HG03060 (cell line): ENCODE data around the gene FYN.

Experiments used
- ATAC-seq: cut with Tn5 transposase; IDR thresholded peaks from one replicate; pipeline ENCODE4 v1.9.1; 2021; ENCODE audit warnings: low read depth, moderate number of reproducible peaks; ENCODE audit not compliant: unreplicated experiment

The FYN gene

GRCh38 chr6:111884068-111884467 is 10.8 kb upstream of the FYN start:
- ATAC-seq: no peak

GRCh38 chr6:111880181-111880888 is 7.1 kb upstream of the FYN start:
- ATAC-seq: no peak

GRCh38 chr6:111875741-111876140 is 2.5 kb upstream of the FYN start:
- ATAC-seq: no peak

- ATAC-seq: no peak
Observed at GRCh38 chr6:111874025-111874415, 768 bp upstream of the FYN start.

GRCh38 chr6:111872401-111873177 is 663 bp downstream of the FYN start:
- no peak for ATAC-seq

- ATAC-seq: no peak
Observed at GRCh38 chr6:111871725-111872400, 1.4 kb downstream of the FYN start.

GRCh38 chr6:111871207-111871606 is 2.0 kb downstream of the FYN start:
- no peak for ATAC-seq

GRCh38 chr6:111870742-111871064 is 2.5 kb downstream of the FYN start:
- ATAC-seq: no peak

- no peak for ATAC-seq
Observed at GRCh38 chr6:111870051-111870741, 3.1 kb downstream of the FYN start.

- no peak for ATAC-seq
Observed at GRCh38 chr6:111866857-111867256, 6.4 kb downstream of the FYN start.

GRCh38 chr6:111865909-111866546 is 7.2 kb downstream of the FYN start:
- ATAC-seq: no peak

GRCh38 chr6:111865049-111865585 is 8.1 kb downstream of the FYN start:
- ATAC-seq: no peak

GRCh38 chr6:111864138-111865048 is 8.9 kb downstream of the FYN start:
- no peak for ATAC-seq

- no peak for ATAC-seq
Observed at GRCh38 chr6:111862741-111863140, 10.5 kb downstream of the FYN start.

GRCh38 chr6:111862314-111862713 is 10.9 kb downstream of the FYN start:
- ATAC-seq: no peak

GRCh38 chr6:111861431-111861885 is 11.8 kb downstream of the FYN start:
- ATAC-seq: no peak

GRCh38 chr6:111858347-111858746 is 14.9 kb downstream of the FYN start:
- no peak for ATAC-seq

GRCh38 chr6:111857674-111858337 is 15.4 kb downstream of the FYN start:
- no peak for ATAC-seq

- no peak for ATAC-seq
Observed at GRCh38 chr6:111855753-111856152, 17.5 kb downstream of the FYN start.
